Measurements from ENCODE around the gene NCS1.

NCS1 gene

GRCh38 chr9:130189840-130190239, 17.6 kb downstream of the NCS1 start:
- CTCF ChIA-PET, result interaction anchor here (0.6 kb wide), 1 partner anchor 283 kb away, joined by 3 read pairs; no protein-coding TSS in a partner anchor
- Mint-ChIP-seq H3K9me3 (no peaks in the 10 kb centered on the region), H3K27me3 (peaks cover 11% of the 10 kb centered on the region), H3K36me3 (no peaks in the 10 kb centered on the region), H3K4me3 (no peak overlapping the region), H3K4me1 (no peaks in the 10 kb centered on the region), H3K27ac (no peak overlapping the region)
- no peak for DNase-seq

DNA sequence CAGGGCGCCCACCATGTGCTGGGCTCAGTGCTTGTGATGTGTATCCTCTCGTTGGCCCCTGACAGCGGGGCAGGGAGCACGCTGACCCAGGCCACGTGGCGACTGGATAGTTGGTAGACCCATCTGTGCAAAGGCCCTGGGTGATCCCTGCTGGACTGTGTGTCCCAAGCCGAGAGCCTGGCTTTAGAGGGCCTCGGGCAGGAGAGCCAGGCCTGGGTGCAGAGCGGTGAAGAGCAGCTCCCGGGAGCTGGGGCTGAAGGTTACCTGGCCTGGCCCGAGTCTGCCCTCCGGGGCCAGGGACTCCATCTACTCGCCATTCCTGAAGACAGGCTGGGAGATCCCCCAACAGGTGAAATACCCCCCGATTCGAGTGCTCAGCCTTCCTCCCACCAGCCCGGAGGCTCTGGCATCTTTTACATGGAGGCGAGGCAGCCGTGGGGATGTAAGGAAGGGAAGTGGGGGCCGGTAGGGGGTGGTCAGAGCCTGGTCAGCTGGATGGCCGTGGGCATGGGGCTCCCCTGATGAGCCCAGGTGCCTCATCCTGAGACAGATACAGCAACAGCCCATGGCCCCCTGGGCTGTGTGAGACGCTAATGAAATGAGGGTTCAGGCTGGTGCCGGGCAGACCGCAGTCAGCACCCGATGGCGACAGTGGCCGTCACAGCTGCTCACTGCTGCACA, 19.0 kb downstream of the NCS1 start:
- no peaks in the 10 kb centered on the region for H3K9me3 Mint-ChIP-seq
- no peak overlapping the region for H3K27ac Mint-ChIP-seq
- DNase-seq, result no peak
- no peak overlapping the region for H3K4me3 Mint-ChIP-seq
- no peaks in the 10 kb centered on the region for H3K4me1 Mint-ChIP-seq
- CTCF ChIA-PET, result no interaction called here
- H3K27me3 Mint-ChIP-seq, result peaks cover 11% of the 10 kb centered on the region
- no peaks in the 10 kb centered on the region for H3K36me3 Mint-ChIP-seq

DNA sequence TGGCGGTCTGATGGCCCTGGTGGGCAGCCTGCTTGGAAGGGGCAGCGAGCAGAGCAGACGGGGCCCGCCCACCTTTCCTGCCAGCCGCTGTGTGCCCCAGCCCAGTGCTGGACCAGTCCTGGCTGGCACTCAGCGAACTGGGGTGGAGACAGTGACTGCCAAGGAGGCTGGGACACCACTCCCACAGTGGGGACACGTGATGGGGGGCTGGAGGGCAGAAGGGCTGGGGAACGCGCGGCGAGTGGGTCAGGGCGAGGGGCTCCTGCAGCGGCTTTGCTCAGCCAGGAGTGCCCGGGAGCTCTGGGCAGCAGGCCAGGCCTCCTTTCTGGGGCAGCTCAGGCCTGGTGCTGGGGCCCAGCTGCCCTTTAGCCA, 19.5 kb downstream of the NCS1 start:
- CTCF ChIA-PET, result no interaction called here
- Mint-ChIP-seq H3K36me3 (no peaks in the 10 kb centered on the region), H3K27ac (no peak overlapping the region), H3K4me1 (no peaks in the 10 kb centered on the region), H3K9me3 (no peaks in the 10 kb centered on the region), H3K4me3 (no peak overlapping the region), H3K27me3 (peaks cover 11% of the 10 kb centered on the region)
- no peak for DNase-seq

DNA sequence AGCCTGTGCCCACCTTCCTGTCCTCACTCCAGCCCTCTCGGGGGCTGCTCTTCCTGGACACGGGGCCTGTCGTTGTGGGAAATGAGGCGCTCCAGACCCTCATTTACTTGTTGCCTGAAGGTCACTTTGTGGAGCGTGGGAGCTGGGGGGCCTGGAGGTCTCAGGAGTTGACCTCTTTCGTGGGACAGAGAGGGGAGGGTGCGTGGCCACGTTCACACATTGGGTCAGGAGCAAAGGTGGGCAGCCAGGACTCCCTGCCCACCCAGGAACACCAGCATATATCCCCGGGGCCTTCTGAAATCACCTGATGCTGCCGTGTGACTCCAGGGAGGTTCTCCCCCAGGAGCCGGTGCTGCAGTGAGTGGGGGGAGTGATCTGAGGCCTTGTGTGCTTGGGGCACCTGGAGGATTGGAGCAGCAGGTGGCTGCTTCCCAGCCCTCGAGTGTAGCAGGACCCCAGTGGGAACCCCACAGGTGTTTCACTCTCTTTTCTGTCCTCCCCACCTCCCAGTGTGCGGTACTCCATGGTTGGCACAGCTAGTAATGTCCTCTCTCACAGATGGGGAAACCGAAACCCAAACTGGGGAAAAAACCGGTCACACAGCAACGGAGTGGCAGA, 20.3 kb downstream of the NCS1 start:
- no peaks in the 10 kb centered on the region for H3K4me1 Mint-ChIP-seq
- CTCF ChIA-PET, result no interaction called here

DNA sequence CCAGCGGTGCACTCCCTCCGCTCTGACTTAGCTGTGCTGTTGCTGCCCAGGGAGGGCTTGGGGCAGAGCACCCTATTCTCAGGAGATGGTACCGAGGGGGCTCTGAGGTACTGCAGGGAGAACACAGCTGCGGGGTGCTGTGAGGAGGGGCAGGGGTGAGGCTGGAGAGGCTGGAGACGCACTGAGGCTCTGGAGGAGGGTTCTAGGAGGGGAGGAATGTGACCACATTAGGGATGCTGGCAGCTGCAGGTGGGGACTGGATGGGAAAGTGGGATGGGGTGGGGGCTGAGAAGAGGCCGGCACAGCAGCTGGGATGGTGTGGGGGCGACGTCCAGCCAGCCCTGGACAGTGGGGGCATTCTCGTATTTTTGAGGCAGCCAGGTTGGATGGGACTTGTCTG, 20.9 kb downstream of the NCS1 start:
- no peak overlapping the region for H3K4me3 Mint-ChIP-seq
- CTCF ChIA-PET, result no interaction called here
- H3K36me3 Mint-ChIP-seq, result no peaks in the 10 kb centered on the region
- no peaks in the 10 kb centered on the region for H3K9me3 Mint-ChIP-seq
- no peaks in the 10 kb centered on the region for H3K4me1 Mint-ChIP-seq
- peaks cover 11% of the 10 kb centered on the region for H3K27me3 Mint-ChIP-seq
- no peak overlapping the region for H3K27ac Mint-ChIP-seq
- no peak for DNase-seq

More for the DNA sequence above, 20.3 kb downstream of the NCS1 start:
- Mint-ChIP-seq H3K4me3 (no peak overlapping the region), H3K27ac (no peak overlapping the region), H3K27me3 (peaks cover 11% of the 10 kb centered on the region), H3K9me3 (no peaks in the 10 kb centered on the region), H3K36me3 (no peaks in the 10 kb centered on the region)
- DNase-seq, result no peak

GRCh38 chr9:130193531-130194377, 21.6 kb downstream of the NCS1 start:
- no peak for DNase-seq
- CTCF ChIA-PET, result no interaction called here
- peaks cover 11% of the 10 kb centered on the region for H3K27me3 Mint-ChIP-seq
- H3K27ac Mint-ChIP-seq, result no peak overlapping the region
- no peaks in the 10 kb centered on the region for H3K4me1 Mint-ChIP-seq
- no peaks in the 10 kb centered on the region for H3K9me3 Mint-ChIP-seq
- H3K36me3 Mint-ChIP-seq, result no peaks in the 10 kb centered on the region
- H3K4me3 Mint-ChIP-seq, result no peak overlapping the region

DNA sequence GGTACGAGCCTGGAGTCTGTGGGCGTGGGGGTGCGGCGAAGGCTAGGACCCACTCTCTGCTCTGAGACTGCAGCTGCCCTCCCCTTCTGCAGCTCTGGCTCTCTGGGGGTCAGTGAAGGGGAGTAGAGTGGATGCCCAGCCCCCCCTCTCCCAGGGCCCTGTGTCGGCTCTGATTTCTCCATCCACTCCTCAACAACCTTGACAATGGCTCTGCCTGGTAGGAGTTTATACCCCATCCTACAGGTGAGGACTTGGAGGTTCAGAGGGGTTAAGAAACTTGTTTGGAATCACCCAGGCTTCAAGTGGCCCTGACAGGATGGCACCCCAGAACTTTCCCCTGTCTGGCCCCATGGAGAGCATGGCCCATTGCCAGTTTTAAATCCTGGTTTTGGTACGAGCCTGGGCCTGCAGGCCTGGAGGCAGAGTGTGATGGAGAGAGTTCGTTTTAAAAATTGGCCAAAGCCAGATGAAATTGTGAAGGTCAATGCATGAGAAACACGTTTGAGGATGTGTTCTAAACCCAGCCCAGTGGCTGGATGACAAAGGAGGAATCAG, 22.3 kb downstream of the NCS1 start:
- CTCF ChIA-PET, result no interaction called here
- no peak overlapping the region for H3K27ac Mint-ChIP-seq

GRCh38 chr9:130195638-130196037, 23.4 kb downstream of the NCS1 start:
- H3K27me3 Mint-ChIP-seq, result peaks cover 7% of the 10 kb centered on the region
- no peaks in the 10 kb centered on the region for H3K4me1 Mint-ChIP-seq
- H3K36me3 Mint-ChIP-seq, result no peaks in the 10 kb centered on the region
- DNase-seq, result no peak
- no peaks in the 10 kb centered on the region for H3K9me3 Mint-ChIP-seq
- CTCF ChIA-PET, result no interaction called here
- no peak overlapping the region for H3K4me3 Mint-ChIP-seq
- H3K27ac Mint-ChIP-seq, result no peak overlapping the region

More for the DNA sequence above, 22.3 kb downstream of the NCS1 start:
- H3K27me3 Mint-ChIP-seq, result peaks cover 11% of the 10 kb centered on the region
- no peak overlapping the region for H3K4me3 Mint-ChIP-seq
- no peaks in the 10 kb centered on the region for H3K9me3 Mint-ChIP-seq
- H3K4me1 Mint-ChIP-seq, result no peaks in the 10 kb centered on the region
- H3K36me3 Mint-ChIP-seq, result no peaks in the 10 kb centered on the region
- DNase-seq, result no peak

DNA sequence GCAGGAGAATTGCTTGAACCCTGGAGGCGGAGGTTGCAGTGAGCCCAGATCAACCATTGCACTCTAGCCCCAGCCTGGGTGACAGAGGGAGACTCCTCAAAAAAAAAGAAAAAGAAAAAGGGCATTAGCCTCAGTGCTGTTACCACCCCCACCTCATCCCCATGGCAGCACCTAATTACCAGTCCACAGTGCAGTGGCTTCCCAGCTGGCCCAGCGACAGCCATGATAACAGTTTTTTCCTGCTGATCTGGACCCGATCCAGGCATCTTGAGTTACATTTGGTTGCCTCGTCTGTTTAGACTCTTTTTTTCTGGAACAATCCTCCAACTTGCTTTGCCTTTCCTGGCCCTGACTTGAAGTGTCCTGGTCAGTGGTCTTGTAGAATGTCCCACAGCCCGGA, 24.4 kb downstream of the NCS1 start:
- peaks cover 7% of the 10 kb centered on the region for H3K27me3 Mint-ChIP-seq
- DNase-seq, result no peak
- H3K9me3 Mint-ChIP-seq, result no peaks in the 10 kb centered on the region
- no peaks in the 10 kb centered on the region for H3K4me1 Mint-ChIP-seq
- H3K36me3 Mint-ChIP-seq, result no peaks in the 10 kb centered on the region
- H3K27ac Mint-ChIP-seq, result no peak overlapping the region
- H3K4me3 Mint-ChIP-seq, result no peak overlapping the region
- CTCF ChIA-PET, result no interaction called here

DNA sequence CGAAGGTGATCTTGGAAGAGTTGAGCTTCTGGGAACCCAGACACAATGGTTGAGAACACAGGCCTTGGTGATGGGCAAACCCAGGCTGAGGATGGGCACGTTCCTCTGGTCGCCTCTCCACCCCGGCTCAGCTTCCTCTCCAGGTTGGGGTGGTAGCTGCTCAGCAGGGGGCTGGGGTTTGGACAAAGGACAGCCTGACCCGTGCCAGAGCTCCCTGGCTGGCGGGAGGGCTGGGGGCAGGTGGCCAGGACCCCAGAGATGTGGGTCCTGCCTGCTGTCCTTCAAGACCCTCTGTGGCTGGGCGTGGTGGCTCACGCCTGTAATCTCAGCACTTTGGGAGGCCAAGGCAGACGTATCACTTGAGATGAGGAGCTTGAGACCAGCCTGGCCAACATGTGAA, 25.2 kb downstream of the NCS1 start:
- H3K4me3 Mint-ChIP-seq, result no peak overlapping the region
- no peaks in the 10 kb centered on the region for H3K36me3 Mint-ChIP-seq
- H3K4me1 Mint-ChIP-seq, result no peaks in the 10 kb centered on the region
- no peak for DNase-seq
- no peak overlapping the region for H3K27ac Mint-ChIP-seq
- no peaks in the 10 kb centered on the region for H3K9me3 Mint-ChIP-seq
- CTCF ChIA-PET, result no interaction called here
- peaks cover 7% of the 10 kb centered on the region for H3K27me3 Mint-ChIP-seq

GRCh38 chr9:130197888-130198287, 25.7 kb downstream of the NCS1 start:
- no peaks in the 10 kb centered on the region for H3K36me3 Mint-ChIP-seq
- H3K4me1 Mint-ChIP-seq, result no peaks in the 10 kb centered on the region

DNA sequence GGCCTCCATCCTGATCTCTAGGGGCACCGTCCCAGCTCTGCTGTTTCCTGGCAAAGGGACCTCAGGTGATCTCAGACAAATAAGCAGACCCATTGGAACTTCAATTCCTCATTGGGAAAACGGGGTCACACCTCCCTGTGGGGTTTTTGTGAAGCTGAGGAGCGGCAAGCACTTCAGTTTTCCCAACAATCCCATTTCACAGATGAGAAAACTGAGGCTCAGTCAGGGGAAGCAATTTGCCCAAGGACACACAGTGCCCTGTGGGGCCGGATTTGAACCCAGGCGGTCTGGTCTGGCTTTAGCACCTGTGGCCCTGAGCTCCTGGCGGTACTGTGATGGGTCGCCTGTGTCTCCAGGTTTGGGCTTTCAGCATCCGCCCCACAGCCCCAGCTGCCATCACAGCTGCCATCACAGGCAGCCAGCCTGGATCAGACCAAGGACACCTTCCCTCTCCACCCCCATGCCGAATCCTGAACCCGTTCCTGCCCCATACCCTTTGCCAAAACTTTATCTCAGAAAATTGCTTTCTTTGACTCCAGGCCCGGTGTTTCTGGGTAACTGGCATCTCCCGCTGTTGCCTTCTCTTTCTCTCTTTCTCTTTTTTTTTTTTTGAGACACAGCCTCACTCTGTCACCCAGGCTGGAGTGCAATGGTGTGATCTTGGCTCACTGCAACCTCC, 26.4 kb downstream of the NCS1 start:
- no peaks in the 10 kb centered on the region for H3K9me3 Mint-ChIP-seq
- CTCF ChIA-PET, result no interaction called here
- no peak overlapping the region for H3K27ac Mint-ChIP-seq
- H3K36me3 Mint-ChIP-seq, result no peaks in the 10 kb centered on the region
- no peak overlapping the region for H3K4me3 Mint-ChIP-seq
- no peak for DNase-seq
- H3K4me1 Mint-ChIP-seq, result no peaks in the 10 kb centered on the region
- peaks cover 7% of the 10 kb centered on the region for H3K27me3 Mint-ChIP-seq

More at GRCh38 chr9:130197888-130198287, 25.7 kb downstream of the NCS1 start:
- Mint-ChIP-seq H3K9me3 (no peaks in the 10 kb centered on the region), H3K27me3 (peaks cover 7% of the 10 kb centered on the region), H3K4me3 (no peak overlapping the region), H3K27ac (no peak overlapping the region)
- CTCF ChIA-PET, result no interaction called here
- no peak for DNase-seq

GRCh38 chr9:130199605-130200004, 27.4 kb downstream of the NCS1 start:
- no peaks in the 10 kb centered on the region for H3K4me1 Mint-ChIP-seq
- no peak overlapping the region for H3K27ac Mint-ChIP-seq
- H3K4me3 Mint-ChIP-seq, result no peak overlapping the region
- CTCF ChIA-PET, result no interaction called here
- no peak for DNase-seq
- no peaks in the 10 kb centered on the region for H3K9me3 Mint-ChIP-seq
- H3K36me3 Mint-ChIP-seq, result no peaks in the 10 kb centered on the region
- H3K27me3 Mint-ChIP-seq, result peaks cover under 1% of the 10 kb centered on the region

Data from activated naive CD4-positive, alpha-beta T cell treated with anti-CD3 and anti-CD28 coated beads, Interleukin-2, amount 10 ng/mL, durations not matched to agents 7 days and 5 days (primary cell).